ENCODE data around the gene CELSR1. TPM values are rescaled to one million over a fixed set of nuclear protein-coding genes. Genes with fewer than 3 reads are reported as not detected.

CELSR1 gene
- total RNA-seq, 1 experiment from 2014 or later = 22.6 TPM

DNA sequence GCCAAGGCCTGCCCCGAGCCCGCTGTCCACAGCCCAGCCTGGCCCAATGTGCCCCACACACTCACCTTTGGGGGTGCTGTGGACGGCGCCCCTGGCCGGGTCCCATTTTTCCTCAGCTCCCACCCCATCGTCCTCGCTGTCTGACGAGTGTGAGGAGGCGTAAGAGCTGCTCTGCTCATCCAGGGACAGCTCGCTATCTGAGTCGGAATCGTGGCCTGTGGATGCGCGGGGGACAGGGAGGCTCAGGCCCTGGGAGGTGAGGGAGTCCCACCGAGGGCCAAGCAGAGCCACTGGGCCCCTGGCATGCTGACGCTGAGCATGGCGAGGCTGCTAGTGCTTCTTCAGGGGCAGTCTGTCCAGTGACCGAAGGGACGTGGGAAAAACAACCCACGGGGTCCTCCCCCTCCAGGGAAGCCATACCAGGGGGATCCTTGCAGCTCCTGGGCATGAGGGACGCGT, 172.2 kb downstream of the CELSR1 start:
- WGBS (ENCODE audit: extremely low coverage, insufficient read length, low lambda C conversion rate) = no CpG with 5 or more reads among the region's 22 CpGs
- Histone ChIP-seq H2BK12ac (ENCODE audit: insufficient read length, low read depth, low read length) (no peak overlapping the region), H3K4me1 (ENCODE audit: insufficient read depth, low read length) (no peaks in the 10 kb centered on the region; the same call in 1 of the 2 replicates), H2AK5ac (ENCODE audit: insufficient read length, low read length) (no peak overlapping the region), H3K23ac (ENCODE audit: insufficient read length, low read depth, low read length) (no peak overlapping the region), H3K27me3 (ENCODE audit: insufficient read depth, low read length) (no peaks in the 10 kb centered on the region), H3K79me1 (ENCODE audit: insufficient read depth, low read depth, low read length, poor library complexity, severe bottlenecking) (no peaks in the 10 kb centered on the region), H3K23me2 (ENCODE audit: insufficient read length, low read depth, low read length, poor library complexity, severe bottlenecking) (no peaks in the 10 kb centered on the region), H2BK120ac (ENCODE audit: low read depth, low read length, poor library complexity, severe bottlenecking) (no peak overlapping the region), H3K4me2 (ENCODE audit: insufficient read depth, insufficient read length, low read length) (no peak overlapping the region), H3T11ph (ENCODE audit: low read length) (no peak overlapping the region), H3K27ac (ENCODE audit: insufficient read length, low read depth, low read length) (no peak overlapping the region), H2BK5ac (ENCODE audit: insufficient read length, low read length) (no peak overlapping the region), H3K9me3 (ENCODE audit: control insufficient read depth, low read depth, low read length) (no peaks in the 10 kb centered on the region), H3K14ac (ENCODE audit: insufficient read depth, low read length) (no peak overlapping the region), H4K20me1 (ENCODE audit: control insufficient read depth, insufficient read depth, insufficient read length) (no peaks in the 10 kb centered on the region), H3K9ac (ENCODE audit: extremely low read depth, insufficient read length, low read length) (no peak overlapping the region), H2BK20ac (ENCODE audit: low read depth, low read length, poor library complexity, severe bottlenecking) (no peak overlapping the region), H2BK15ac (ENCODE audit: low read depth, low read length) (no peak overlapping the region), H2AFZ (ENCODE audit: low read length) (no peak overlapping the region), H4K5ac (ENCODE audit: insufficient read length, low read depth, low read length) (no peak overlapping the region), H4K91ac (ENCODE audit: insufficient read length, low read depth, low read length) (no peak overlapping the region), H3K79me2 (ENCODE audit: insufficient read depth, low read length) (no peaks in the 10 kb centered on the region), H4K8ac (replicated peaks; ENCODE audit: insufficient read length, low read depth, low read length) (no peak overlapping the region), H3K4ac (ENCODE audit: low read depth, low read length) (no peak overlapping the region), H3K18ac (ENCODE audit: insufficient read length, low read depth, low read length) (no peak overlapping the region), H3K56ac (ENCODE audit: insufficient read length, low read depth, low read length) (no peak overlapping the region)
- Mint-ChIP-seq H3K36me3 (ENCODE audit: insufficient read depth in 1 of 3, low read depth in 3 of 3) (peaks cover 3 to 26% (median 23%) of the 10 kb centered on the region in 3 experiments; a peak in 6 of 7 replicates), H3K4me3 (no peak overlapping the region), H3K9me3 (peaks cover 0 to 6% of the 10 kb centered on the region in 2 experiments; a peak in 1 of 5 replicates), H3K27ac (no peak overlapping the region), H3K27me3 (ENCODE audit: low read depth) (no peaks in the 10 kb centered on the region; the same call in 1 of the 2 replicates), H3K4me1 (peaks cover 5 to 6% of the 10 kb centered on the region in 2 experiments)
- DNase-seq = no peak
- TF ChIP-seq, protein P1, sequence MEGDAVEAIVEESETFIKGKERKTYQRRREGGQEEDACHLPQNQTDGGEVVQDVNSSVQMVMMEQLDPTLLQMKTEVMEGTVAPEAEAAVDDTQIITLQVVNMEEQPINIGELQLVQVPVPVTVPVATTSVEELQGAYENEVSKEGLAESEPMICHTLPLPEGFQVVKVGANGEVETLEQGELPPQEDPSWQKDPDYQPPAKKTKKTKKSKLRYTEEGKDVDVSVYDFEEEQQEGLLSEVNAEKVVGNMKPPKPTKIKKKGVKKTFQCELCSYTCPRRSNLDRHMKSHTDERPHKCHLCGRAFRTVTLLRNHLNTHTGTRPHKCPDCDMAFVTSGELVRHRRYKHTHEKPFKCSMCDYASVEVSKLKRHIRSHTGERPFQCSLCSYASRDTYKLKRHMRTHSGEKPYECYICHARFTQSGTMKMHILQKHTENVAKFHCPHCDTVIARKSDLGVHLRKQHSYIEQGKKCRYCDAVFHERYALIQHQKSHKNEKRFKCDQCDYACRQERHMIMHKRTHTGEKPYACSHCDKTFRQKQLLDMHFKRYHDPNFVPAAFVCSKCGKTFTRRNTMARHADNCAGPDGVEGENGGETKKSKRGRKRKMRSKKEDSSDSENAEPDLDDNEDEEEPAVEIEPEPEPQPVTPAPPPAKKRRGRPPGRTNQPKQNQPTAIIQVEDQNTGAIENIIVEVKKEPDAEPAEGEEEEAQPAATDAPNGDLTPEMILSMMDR (conservative IDR thresholded peaks at IDR 0.05) = no peak

Data from H9 (cell line).